DMS53 (cell line): ENCODE results near the gene TRIM52.

Source experiments
- DNase-seq: peaks from one replicate; lab custom pipeline; 2025; lab: John Stamatoyannopoulos, UW

TRIM52 gene

DNA sequence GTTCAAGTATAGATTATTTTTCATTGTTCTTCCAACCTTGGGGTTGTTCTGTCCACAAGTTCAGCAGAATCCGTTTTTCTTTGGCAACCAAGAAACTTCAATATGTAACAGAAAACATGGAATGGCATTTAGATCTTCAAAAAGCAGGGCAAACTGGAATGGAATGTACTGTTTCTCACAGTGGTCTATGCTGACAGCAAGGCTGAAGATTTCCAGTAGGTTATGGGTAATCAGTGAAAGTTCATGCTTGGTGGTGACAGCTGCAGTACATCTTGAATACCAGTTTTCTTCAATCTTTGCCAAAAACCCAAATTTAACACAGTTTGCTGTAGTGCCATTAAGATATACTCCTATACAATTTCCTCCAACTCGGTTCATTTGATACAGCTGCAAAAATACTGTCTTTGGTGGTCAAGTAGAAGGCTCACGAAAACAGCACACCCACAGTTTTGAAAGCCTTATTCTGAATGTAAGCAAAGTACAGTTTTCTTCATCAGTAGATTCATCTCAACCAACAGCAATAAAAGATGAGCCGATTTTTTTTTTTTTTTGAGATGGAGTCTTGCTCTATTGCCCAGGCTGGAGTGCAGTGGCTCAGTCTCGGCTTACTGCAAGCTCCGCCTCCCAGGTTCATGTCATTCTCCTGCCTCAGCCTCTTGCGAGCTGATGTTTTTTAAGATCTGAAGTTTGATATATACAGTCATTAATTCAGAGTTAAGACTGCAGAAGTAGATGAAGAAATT is 4.9 kb downstream of the TRIM52 start:
- DNase-seq = no peak

DNA sequence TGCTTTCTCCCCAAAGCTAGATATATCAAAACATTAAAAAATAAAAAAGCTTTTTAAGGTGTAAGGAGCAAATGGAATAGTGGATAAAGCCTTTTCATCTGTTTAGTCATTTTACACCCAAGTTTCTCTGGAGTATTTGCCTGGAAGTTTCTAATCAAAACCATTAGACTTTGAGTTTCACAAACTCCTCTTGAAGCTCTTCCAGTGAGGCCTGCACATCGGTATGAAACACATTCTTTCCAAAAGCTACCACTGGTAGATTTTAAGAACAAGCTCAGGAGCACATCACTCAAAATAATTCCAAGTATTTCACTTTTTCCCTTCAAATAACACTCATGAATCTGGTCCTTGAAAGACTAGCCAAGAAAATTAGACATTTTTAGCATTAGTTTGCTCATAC is 5.7 kb downstream of the TRIM52 start:
- no peak for DNase-seq

DNA sequence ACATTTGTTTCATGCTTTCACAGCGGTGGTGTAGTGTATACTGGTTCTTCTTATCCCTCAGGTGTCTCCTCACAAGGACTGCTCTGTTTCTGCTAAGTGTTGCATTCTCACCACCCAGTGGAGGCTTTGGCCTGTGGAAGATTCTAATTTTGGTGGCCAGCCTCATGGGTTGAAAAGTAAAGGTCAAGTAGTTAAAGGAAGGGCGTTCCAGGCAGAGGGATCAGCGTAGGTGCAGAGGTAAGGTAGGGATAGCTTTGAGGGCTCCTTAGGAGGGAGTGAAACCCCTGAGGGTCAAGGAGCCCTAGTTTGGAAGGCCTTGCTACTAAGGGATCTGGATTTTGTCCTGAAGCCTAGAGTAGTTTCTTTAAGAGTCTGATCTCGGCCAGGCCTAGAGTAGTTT is 12.7 kb downstream of the TRIM52 start:
- no peak for DNase-seq

DNA sequence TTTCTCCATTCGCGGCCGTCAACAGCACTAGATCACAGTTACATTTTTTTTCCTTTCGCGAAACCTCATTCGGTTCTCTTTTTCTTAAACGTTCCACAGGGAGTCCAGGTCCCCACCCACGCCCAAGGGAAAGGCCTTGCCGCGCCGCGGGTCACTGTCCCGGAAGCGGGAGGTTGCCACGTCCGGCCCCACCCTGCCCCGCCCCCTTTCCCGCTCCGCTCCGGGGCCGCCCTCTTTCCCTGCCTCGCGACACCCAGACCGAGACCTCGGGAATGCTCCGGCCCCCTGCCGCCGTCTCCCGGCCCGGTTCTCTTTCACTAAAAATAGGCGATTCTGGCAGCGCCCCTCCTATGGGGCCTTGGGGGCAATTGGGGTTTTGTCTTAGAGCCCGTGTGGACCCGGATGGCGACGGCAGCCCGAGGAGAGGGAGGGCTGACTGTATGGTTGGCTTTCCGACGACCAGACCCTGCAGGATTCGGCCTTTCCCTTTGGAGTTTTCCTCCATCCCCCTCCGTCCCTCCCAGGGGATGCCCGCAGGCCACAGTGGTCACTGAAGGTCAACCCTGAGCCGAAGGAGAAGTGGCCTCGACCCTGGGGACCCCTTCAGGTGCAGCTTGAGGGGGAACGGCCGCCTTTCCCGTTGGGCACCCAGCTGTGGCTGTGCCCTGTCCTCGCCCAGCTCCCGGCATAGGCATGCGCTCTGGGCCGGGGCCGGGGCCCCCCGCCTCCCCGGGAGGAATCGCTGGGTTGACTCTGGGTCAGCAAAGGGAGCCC is 14.5 kb downstream of the TRIM52 start:
- no peak for DNase-seq

DNA sequence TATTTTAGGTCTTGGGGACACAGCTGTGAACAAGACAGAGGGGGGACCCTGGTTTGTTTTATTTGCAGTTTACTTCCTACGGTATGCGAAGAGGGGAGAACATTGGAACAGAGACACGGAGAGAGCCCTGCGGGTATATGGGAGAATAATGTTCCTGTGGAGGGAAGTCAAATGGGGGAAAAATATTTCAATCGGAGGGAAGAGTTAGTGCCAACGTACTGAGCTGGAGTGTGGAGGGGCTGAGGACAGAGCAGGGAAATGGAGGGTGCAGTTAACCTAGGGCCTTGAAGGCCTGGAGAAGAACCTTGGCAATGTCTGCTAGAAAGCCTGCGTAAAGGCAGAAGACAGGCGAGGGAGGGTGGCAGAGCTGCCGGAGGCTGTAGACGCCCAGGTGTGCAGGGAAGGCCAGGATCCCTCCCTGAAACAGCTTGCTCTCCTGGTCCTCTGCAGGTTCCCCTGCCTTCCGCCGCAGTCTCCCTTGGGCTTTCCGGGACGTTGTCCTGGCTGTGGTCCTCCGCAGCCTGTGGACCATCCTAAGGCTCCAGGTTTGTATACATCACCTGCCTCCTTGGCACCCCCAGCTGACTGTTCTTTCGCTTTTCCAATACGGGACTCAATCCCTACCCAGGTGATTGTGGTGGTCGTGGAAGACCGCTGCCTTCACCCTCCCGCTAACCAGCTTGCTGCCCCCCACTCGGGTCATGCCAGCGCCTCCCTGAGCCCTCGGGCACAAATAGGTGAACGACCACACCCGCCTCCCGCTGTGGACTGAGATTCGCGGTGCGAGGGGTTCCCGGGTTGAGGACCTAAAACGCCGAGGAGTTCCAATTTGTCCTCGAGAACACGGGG is 15.3 kb downstream of the TRIM52 start:
- no peak for DNase-seq

DNA sequence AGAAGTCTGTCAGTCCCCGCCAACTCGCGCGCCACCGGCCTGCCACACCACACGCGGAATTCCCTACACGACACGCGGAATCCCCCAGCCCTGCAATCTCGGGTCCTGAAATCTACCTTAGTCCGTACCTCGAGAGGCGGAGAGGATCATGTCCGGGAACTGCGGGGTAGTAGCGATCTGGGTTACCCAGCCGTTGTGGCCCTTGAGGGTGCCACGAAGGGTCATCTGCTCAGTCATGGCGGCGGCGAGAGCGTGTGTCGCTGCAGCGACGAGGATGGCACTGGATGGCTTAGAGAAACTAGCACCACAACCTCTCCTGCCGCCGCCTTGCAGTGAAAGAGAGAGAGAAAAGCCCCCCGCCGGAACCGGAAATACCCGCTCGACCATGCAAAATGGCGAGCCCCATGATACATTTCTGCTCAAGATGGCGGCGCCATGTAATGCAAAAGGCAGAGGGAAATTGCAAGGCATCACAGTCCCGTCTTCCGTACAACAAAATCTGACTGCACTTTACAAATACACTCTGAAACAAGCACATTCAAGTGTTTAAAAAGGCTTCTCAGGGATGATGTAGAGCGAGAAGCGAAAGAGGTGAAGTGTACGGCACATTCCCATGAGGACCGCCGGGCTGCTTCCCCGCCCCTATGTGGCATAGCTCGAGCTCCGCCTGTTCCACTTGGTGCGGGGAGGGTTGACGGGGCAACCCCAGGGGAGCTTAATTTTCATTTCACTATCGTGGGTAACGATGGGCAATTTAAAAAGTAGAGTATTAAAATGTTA is 17.2 kb downstream of the TRIM52 start, which contains the start of gene RACK1:
RACK1 (minus strand) TSS at position 343 of the 780 bp plus-strand sequence; CDS start at position 237, 106 bp downstream.
- DNase-seq = no peak

DNA sequence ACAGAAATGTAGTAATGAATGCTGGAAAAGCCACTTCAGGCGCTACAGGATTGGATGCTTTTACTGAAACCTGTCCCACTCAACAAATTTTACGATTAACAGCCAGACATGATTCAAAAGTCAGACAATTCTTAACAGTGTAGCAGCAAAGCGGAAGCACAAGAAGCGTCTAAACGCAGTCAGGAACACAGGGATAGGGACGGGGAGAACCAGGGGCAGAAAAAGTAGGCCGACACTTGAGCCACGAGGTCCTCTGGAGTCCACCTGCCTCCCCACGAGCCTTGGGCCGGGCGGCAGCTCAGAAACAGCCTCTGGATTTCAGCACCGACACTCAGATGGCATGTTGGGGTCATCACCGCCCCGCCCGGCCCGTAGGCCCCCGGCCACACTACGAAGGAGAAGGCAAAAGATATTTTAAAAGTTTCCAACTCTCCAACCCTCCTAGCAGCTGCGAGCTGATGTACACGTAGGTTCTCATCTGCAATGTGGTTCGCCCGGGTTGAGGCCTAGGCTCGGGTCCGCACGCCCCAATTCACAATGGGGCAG is 17.9 kb downstream of the TRIM52 start:
- DNase-seq = no peak

DNA sequence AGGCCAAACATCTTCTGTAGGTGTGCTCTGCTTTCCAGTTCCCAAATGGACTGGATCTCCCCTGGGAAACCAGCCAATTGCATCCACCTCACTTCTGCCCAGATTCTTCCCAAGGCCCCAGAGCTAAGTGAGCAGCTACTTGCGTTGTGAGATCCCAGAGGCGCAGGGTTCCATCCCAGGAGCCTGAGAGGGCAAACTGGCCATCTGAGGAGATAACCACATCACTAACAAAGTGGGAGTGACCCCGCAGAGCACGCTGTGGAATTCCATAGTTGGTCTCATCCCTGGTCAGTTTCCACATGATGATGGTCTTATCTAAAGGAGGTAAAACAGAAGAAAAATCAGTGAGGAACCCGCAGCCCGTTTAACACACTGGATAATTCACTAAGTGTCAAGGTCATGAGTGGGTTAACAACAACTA is 18.9 kb downstream of the TRIM52 start:
- no peak for DNase-seq

DNA sequence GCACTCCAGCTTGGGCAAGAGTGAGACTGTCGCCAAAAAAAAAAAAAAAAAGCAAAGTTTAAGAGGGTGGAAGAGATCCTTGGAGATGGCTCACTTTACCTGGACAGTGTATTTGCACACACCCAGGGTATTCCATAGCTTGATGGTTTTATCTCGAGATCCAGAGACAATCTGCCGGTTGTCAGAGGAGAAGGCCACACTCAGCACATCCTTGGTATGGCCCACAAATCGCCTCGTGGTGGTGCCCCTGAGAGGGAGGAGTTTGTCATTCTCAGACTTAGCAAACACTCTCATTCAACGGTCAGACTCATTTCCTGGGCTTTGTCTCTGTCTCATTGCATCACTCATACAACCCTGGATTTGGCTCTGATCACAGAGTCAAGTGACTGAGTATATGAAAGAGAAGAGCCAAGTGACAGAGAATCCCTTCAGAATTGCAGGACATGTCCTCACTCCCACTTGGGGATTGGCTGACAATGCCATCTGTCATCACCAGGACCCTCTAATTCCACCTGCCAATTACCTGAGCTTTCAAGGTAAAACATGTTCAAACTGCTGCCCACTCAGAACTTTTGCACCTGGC is 19.5 kb downstream of the TRIM52 start:
- no peak for DNase-seq

DNA sequence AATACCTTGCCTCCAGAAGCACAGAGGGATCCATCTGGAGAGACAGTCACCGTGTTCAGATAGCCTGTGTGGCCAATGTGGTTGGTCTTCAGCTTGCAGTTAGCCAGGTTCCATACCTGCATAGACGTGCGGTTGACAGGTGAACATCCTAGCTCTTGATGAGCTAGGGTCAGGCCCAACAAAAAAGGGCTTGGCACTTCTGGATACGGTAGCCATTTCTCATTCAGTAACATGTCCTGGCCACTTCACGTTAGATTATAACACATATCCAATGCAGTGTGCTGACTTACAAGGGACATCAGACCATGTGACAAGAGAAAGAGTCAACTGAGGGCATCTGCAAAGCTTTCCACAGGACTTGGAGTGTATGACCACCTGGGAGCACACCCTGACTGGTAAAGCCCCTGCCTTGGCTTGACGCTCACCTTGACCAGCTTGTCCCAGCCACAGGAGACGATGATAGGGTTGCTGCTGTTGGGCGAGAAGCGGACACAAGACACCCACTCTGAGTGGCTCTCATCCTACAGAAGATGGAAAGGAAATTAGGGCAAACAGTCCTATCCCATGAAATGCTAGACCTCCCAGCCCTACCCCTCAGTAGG is 21.8 kb downstream of the TRIM52 start:
- DNase-seq = no peak

DNA sequence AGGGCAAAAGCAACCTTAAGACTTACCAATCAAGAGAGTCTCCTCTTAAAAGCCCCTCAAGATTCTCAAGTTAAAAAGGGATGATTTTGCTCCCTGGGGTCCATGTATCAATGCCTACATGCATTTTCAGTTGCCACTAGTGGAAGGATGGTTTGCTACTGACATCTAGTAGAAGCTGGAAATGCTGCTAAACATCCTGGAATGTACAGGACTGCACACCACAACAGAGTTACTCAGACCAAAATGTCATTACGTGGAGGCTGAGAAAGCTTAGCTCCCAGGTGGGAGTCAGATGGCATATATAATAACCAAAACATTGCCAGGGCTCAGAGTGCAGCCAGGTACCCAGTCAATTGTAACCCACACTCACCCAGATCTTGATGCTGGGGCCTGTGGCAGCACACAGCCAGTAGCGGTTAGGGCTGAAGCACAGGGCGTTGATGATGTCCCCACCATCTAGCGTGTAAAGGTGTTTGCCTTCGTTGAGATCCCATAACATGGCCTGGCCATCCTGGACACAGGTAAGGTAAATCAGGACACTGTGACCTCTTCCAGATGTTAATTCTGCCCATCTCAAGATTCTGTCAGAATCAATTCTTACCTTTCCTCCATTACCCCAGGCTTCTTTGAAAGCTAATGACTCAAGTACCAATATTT is 23.1 kb downstream of the TRIM52 start:
- DNase-seq = no peak

DNA sequence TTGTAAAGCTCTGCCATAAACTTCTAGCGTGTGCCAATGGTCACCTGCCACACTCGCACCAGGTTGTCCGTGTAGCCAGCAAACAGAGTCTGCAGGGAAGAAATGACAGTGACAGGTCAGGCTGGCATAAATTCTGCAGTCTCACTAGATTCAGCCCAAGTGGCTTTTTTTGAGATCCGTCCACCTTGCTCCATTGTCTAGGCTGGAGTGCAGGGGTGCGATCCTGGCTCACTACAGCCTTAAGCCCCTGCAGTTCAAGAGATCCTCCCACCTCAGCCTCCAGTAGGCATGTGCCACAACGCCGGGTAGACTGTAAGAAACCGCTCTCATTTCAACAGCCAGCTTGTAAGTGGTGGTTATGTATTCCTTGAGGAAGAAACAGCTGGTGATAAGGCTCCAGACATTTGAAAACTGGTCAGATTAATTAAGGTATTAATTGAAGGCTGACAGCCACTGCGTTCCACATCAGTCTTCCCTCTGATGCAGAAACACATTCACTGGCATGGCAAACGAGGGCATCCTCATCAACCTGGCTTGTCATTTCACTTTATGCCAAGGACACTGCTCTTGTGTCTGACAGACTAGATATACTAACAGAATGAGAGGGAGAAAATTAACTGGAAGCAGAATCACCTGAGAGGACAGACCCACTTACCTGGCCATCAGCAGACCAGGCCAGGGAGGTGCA is 23.8 kb downstream of the TRIM52 start:
- no peak for DNase-seq

DNA sequence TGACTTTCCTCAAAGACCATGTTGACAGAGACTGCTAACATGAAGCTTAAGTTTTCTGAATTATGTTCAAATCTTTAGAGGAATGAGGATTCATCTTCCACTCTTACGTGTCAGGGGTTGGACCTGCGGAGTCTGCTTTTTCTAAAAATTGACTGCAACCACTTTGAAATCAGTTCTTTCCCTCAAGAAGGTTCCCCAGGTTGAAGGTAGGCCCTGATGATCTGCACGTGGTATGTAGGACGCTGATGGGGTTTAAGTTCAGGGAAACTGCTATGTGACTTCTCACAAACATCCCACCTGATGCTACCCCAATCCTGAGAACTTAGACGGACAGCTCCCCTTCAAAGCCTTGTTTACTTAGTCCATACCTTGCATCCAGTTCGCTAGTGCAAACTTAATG is 24.5 kb downstream of the TRIM52 start:
- no peak for DNase-seq

DNA sequence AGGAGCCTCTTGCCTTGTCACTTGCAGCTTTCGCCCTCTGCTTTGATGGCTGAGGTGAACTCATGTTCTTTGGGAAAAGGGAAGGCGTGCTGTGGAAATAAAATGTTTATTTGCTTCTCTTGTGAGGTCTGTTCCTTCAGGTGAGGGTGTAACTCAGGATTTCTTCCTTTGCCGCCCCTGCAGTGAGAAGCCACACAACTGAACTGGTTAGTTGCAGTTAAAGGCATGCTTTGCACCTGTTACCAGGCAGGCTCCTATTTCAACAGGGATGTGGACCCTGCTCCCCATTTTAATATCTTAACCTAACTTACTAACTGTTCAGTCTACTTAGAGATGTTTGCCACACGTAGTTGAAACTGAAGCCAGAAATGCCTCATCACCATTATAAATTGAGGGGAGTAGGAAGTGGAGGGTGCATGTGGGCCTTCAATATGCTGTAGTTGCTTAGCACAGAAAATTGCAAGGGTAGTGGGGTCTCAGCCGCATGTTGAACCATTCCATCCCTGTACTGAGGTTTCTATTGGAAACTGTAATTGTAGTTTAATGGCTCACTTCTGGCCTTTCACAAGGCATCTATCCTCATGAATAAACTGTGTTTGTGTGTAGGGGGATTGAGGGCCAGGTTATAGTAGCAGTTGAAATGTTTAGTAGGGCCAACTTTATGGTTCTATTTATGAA is 25.1 kb downstream of the TRIM52 start:
- no peak for DNase-seq

DNA sequence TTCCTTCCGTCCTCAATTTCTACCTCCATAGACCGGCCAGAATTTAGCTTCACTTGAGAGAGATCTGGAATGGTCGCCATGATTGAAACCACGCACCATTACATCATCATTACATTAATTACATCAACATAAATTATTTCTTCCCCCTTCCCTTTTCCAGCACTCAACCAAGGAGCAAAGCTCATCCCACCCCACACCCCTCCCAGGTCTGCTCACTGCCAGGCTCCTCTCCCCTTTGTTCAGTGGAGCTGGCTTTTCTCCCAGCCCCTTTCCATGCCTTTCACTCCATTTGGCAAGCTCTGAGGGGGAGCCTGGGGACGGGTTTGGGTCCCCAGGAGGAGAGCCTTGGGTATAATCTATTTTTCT is 25.6 kb downstream of the TRIM52 start:
- no peak for DNase-seq

DNA sequence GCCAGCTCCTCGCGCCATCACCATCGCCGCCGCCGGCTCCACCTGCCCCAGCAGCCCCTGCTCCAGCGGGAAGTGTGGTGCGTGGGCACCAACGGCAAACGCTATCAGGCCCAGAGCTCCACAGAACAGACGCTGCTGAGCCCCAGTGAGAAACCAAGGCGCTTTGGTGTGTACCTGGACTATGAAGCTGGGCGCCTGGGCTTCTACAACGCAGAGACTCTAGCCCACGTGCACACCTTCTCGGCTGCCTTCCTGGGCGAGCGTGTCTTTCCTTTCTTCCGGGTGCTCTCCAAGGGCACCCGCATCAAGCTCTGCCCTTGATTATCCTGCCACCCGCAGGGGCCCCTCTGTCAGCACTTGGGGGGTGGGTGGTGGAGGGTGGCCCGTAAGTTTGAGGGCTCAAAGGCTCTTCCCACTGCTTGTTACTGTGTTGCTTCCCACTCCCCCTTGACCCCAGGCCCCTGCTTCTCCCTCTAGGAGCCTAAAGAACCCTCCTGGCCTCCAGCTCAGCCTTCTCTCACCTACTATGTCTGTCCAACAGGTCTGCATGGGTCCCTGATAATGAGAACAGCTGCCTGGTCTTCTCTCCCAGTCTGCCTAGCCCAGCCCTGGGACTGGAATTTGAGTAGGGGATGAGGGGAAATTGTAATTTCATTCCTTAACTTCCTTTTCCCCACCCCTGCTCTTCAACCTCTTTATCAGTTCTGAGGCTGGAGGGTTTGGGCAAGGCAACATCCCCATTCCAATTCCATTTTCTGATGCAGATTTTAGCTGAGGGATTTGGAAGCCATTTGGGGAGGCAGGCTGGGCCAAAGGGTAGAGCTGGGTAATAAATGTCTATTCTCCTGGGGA is 26.3 kb downstream of the TRIM52 start:
- DNase-seq = no peak

DNA sequence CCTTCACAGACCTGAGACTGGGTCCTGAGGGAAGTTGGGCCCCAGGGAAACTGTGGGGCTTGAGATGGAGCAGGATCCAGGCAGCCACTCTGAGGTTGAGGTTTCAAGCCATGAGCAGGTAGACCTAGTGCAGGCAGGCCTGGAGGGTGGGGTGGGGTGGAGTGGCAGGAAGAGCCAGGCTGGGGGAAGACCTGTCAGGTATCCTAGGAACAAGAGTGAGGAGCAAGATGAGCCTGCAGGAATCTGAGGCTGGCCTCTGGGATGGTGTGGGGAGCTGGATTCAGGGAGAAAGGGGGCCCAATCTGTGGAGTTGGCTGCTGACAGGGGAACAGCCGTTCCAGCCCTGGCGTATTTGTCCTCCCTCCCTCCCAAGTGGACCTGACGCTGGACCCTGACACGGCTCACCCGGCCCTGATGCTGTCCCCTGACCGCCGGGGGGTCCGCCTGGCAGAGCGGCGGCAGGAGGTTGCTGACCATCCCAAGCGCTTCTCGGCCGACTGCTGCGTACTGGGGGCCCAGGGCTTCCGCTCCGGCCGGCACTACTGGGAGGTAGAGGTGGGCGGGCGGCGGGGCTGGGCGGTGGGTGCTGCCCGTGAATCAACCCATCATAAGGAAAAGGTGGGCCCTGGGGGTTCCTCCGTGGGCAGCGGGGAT is 27.0 kb downstream of the TRIM52 start:
- no peak for DNase-seq
